ENCODE data around the gene FOXP4. TPM values are rescaled to one million over a fixed set of nuclear protein-coding genes. Genes with fewer than 3 reads are reported as not detected.

The FOXP4 gene
- polyA plus RNA-seq, 1 of the 3 experiments (the other 2 are of a cell fraction): 7.3 TPM

DNA sequence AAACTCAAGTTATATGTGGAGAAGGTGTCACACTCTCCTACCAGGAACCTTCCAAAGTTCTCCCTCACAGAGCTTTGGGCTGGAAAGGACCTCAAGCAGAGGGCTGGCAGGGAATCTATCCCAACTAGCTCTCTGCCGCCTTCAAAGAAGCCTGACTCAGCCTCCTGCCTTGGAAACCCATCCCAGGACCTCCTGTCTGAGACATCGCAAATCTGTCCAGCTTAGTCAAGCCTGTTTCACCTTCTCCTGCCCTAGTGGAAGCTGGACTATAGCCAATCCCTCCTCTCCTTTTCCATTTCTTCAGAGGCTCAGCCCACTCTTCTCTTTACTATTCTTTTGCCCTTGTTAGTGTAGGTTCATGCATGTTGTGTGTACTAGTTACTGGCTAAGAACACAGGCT, 48.2 kb upstream of the FOXP4 start:
- Histone ChIP-seq H2AFZ (ENCODE audit: low read depth) (no peak overlapping the region), H4K20me1 (ENCODE audit: insufficient read depth) (no peaks in the 10 kb centered on the region), H3K27ac (ENCODE audit: low read depth in 2 of 2, low read length in 1 of 2) (no peak overlapping the region), H3K4me2 (no peak overlapping the region), H3K4me1 (ENCODE audit: control insufficient read depth in 1 of 2, insufficient read depth in 2 of 2, low read depth in 1 of 2, low read length in 1 of 2) (no peaks in the 10 kb centered on the region), H3F3A (replicated peaks; ENCODE audit: insufficient read depth) (peaks cover 3% of the 10 kb centered on the region), H3K4me3 (ENCODE audit: low read depth in 2 of 2, low read length in 1 of 2) (no peak overlapping the region), H3K36me3 (replicated peaks in 1 of 2; ENCODE audit: control insufficient read depth in 1 of 2, insufficient read depth in 2 of 2, low read length in 1 of 2) (no peaks in the 10 kb centered on the region), H3K9me3 (no peaks in the 10 kb centered on the region), H3K27me3 (ENCODE audit: insufficient read depth) (no peaks in the 10 kb centered on the region), H3K9me2 (no peaks in the 10 kb centered on the region), H3K9ac (no peak overlapping the region), H3K79me2 (ENCODE audit: insufficient read depth) (no peaks in the 10 kb centered on the region)
- TF ChIP-seq TCF12 (IDR thresholded peaks at IDR 0.05) (no peak), CHD2 (IDR thresholded peaks at IDR 0.05; ENCODE audit: low read length, partially characterized antibody) (no peak), RAD21 (IDR thresholded peaks at IDR 0.05; ENCODE audit: low read length) (no peak), GABPA (IDR thresholded peaks at IDR 0.05; ENCODE audit: low read depth) (no peak), SIN3A (IDR thresholded peaks at IDR 0.05; ENCODE audit: borderline replicate concordance, low read depth, low read length) (no peak), FOSL2 (IDR thresholded peaks at IDR 0.05; ENCODE audit: borderline replicate concordance, low read depth) (no peak), POLR2AphosphoS5 (IDR thresholded peaks at IDR 0.05; ENCODE audit: low read depth, low read length) (no peak), FOXJ3 (CRISPR knock-in tag; IDR thresholded peaks at IDR 0.05) (no peak), RCOR1 (IDR thresholded peaks at IDR 0.05; ENCODE audit: low read length) (no peak), JUND (IDR thresholded peaks at IDR 0.05) (no peak), YY1 (IDR thresholded peaks at IDR 0.05; ENCODE audit: low read depth) (no peak), CTCF (IDR thresholded peaks at IDR 0.05) (no peak), GATA2 (CRISPR knock-in tag; IDR thresholded peaks at IDR 0.05) (no peak), FOXM1 (IDR thresholded peaks at IDR 0.05; ENCODE audit: low read depth) (no peak), EP300 (IDR thresholded peaks at IDR 0.05; ENCODE audit: borderline replicate concordance in 1 of 2, low read depth in 1 of 2, low read length in 1 of 2) (no peak)
- TF ChIP-seq, protein P1, sequence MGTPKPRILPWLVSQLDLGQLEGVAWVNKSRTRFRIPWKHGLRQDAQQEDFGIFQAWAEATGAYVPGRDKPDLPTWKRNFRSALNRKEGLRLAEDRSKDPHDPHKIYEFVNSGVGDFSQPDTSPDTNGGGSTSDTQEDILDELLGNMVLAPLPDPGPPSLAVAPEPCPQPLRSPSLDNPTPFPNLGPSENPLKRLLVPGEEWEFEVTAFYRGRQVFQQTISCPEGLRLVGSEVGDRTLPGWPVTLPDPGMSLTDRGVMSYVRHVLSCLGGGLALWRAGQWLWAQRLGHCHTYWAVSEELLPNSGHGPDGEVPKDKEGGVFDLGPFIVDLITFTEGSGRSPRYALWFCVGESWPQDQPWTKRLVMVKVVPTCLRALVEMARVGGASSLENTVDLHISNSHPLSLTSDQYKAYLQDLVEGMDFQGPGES (IDR thresholded peaks at IDR 0.05; ENCODE audit: low read depth, low read length): no peak
- TF ChIP-seq, protein P2, sequence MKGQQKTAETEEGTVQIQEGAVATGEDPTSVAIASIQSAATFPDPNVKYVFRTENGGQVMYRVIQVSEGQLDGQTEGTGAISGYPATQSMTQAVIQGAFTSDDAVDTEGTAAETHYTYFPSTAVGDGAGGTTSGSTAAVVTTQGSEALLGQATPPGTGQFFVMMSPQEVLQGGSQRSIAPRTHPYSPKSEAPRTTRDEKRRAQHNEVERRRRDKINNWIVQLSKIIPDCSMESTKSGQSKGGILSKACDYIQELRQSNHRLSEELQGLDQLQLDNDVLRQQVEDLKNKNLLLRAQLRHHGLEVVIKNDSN (IDR thresholded peaks at IDR 0.05; ENCODE audit: borderline replicate concordance, low read depth): no peak
- TF ChIP-seq, protein P3, sequence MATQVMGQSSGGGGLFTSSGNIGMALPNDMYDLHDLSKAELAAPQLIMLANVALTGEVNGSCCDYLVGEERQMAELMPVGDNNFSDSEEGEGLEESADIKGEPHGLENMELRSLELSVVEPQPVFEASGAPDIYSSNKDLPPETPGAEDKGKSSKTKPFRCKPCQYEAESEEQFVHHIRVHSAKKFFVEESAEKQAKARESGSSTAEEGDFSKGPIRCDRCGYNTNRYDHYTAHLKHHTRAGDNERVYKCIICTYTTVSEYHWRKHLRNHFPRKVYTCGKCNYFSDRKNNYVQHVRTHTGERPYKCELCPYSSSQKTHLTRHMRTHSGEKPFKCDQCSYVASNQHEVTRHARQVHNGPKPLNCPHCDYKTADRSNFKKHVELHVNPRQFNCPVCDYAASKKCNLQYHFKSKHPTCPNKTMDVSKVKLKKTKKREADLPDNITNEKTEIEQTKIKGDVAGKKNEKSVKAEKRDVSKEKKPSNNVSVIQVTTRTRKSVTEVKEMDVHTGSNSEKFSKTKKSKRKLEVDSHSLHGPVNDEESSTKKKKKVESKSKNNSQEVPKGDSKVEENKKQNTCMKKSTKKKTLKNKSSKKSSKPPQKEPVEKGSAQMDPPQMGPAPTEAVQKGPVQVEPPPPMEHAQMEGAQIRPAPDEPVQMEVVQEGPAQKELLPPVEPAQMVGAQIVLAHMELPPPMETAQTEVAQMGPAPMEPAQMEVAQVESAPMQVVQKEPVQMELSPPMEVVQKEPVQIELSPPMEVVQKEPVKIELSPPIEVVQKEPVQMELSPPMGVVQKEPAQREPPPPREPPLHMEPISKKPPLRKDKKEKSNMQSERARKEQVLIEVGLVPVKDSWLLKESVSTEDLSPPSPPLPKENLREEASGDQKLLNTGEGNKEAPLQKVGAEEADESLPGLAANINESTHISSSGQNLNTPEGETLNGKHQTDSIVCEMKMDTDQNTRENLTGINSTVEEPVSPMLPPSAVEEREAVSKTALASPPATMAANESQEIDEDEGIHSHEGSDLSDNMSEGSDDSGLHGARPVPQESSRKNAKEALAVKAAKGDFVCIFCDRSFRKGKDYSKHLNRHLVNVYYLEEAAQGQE (IDR thresholded peaks at IDR 0.05; ENCODE audit: low read depth, low read length): no peak
- DNase-seq: no peak
- ChIA-PET CTCF (interaction anchor here (0.7 to 1.9 kb wide), 4 partner anchors 10 to 105 kb away, joined by 3 to 5 read pairs (median 4); no protein-coding TSS in a partner anchor), POLR2A (no interaction called here)
- WGBS (ENCODE audit: low lambda C conversion rate): 38% methylated on average over 1 of the region's 2 CpGs
